GM06990 (cell line): ENCODE measurements around the gene CTSF.

Experiments
- DNase-seq: peaks from one replicate; pipeline ENCODE4 v3.0.0-alpha.2; 2011; ENCODE audit not compliant: insufficient read length; ENCODE audit errors: extremely low read depth
- H3K27me3 ChIP-seq: replicated peaks from 2 replicates; pipeline ENCODE4 v1.6.0; 2011; ENCODE audit warnings: low read length; ENCODE audit not compliant: control insufficient read depth, insufficient read depth
- H3K36me3 ChIP-seq: 2 replicates; pipeline ENCODE4 v1.5.1; 2011; ENCODE audit warnings: low read length; ENCODE audit not compliant: control insufficient read depth, insufficient read depth
- H3K4me3 ChIP-seq: replicated peaks from 2 replicates; pipeline ENCODE4 v1.5.1; 2011; ENCODE audit warnings: low read depth, mild to moderate bottlenecking, control low read depth, low read length
- CTCF ChIP-seq: IDR thresholded peaks from 2 replicates; pipeline ENCODE4 v1.5.1; 2011; ENCODE audit warnings: low read length, control low read depth, mild to moderate bottlenecking, inconsistent platforms; ENCODE audit not compliant: insufficient read depth, poor library complexity, severe bottlenecking

Gene CTSF

GRCh38 chr11:66600219-66600618 lies 31.8 kb upstream of the CTSF start:
- no peak for TF ChIP-seq CTCF
- no peak overlapping the region for H3K4me3 ChIP-seq
- peaks cover 19% of the 10 kb centered on the region for H3K36me3 ChIP-seq
- no peaks in the 10 kb centered on the region for H3K27me3 ChIP-seq
- DNase-seq: no peak

- peaks cover 15% of the 10 kb centered on the region for H3K36me3 ChIP-seq
- DNase-seq: no peak
- H3K4me3 ChIP-seq: no peak overlapping the region
- TF ChIP-seq CTCF: no peak
- no peaks in the 10 kb centered on the region for H3K27me3 ChIP-seq
Measured at GRCh38 chr11:66598993-66599392, 30.6 kb upstream of the CTSF start.

- no peak for DNase-seq
- H3K27me3 ChIP-seq: no peaks in the 10 kb centered on the region
- TF ChIP-seq CTCF: no peak
- peaks cover 6% of the 10 kb centered on the region for H3K36me3 ChIP-seq
- H3K4me3 ChIP-seq: no peak overlapping the region
Measured at GRCh38 chr11:66595245-66595904, 27.0 kb upstream of the CTSF start.

GRCh38 chr11:66593650-66594049 lies 25.2 kb upstream of the CTSF start:
- Histone ChIP-seq H3K36me3 (no peaks in the 10 kb centered on the region), H3K4me3 (peak overlapping the region; percentile 69), H3K27me3 (no peaks in the 10 kb centered on the region)
- no peak for TF ChIP-seq CTCF
- DNase-seq: no peak

- H3K27me3 ChIP-seq: no peaks in the 10 kb centered on the region
- H3K4me3 ChIP-seq: peak overlapping the region; percentile 69
- no peak for TF ChIP-seq CTCF
- H3K36me3 ChIP-seq: no peaks in the 10 kb centered on the region
- DNase-seq: no peak
Measured at GRCh38 chr11:66593303-66593635, 24.9 kb upstream of the CTSF start.
